GM10248 (cell line): Measurements from ENCODE around the gene TAF3.

Experiments used
- CTCF ChIA-PET: fragments of 300-600 bp; sonication (Branson Sonifier 250); formaldehyde crosslinking; extraction: SDS; loops from one replicate; lab custom pipeline; 2021; ENCODE audit warnings: antibody characterized with exemption; lab: Yijun Ruan, JAX
- POLR2A ChIA-PET: fragments of 350-650 bp; sonication (Branson Sonifier 250); formaldehyde crosslinking; extraction: SDS; loops from one replicate; lab custom pipeline; 2020; ENCODE audit warnings: antibody characterized with exemption; lab: Yijun Ruan, JAX
- DNase-seq: peaks from one replicate; pipeline ENCODE4 v3.0.0; 2012; ENCODE audit errors: extremely low spot score
- CTCF ChIP-seq: IDR thresholded peaks from 2 replicates; pipeline ENCODE4 v1.5.1; 2012; ENCODE audit warnings: mild to moderate bottlenecking, low read depth; ENCODE audit errors: extremely low read depth, missing control alignments, control extremely low read depth

TAF3 gene

GRCh38 chr10:8047452-8048280, 229.4 kb downstream of the TAF3 start:
- ChIA-PET CTCF (interaction anchor here (1.3 kb wide), 1 partner anchor 1161 kb away, joined by 4 read pairs; no protein-coding TSS in a partner anchor), POLR2A (no interaction called here)
- no peak for TF ChIP-seq CTCF
- DNase-seq: no peak

- ChIA-PET POLR2A (no interaction called here), CTCF (interaction anchor here (1.3 kb wide), 1 partner anchor 1160 kb away, joined by 4 read pairs; no protein-coding TSS in a partner anchor)
- no peak for DNase-seq
- no peak for TF ChIP-seq CTCF
These were observed 230.1 kb downstream of the TAF3 start for GRCh38 chr10:8048281-8049008.

GRCh38 chr10:8049045-8049864, 230.9 kb downstream of the TAF3 start:
- ChIA-PET POLR2A (no interaction called here), CTCF (no interaction called here)
- no peak for DNase-seq
- no peak for TF ChIP-seq CTCF

- POLR2A ChIA-PET: no interaction called here
- TF ChIP-seq CTCF: no peak
- CTCF ChIA-PET: no interaction called here
- DNase-seq: no peak
These were observed 231.7 kb downstream of the TAF3 start for GRCh38 chr10:8049865-8050555.

GRCh38 chr10:8050556-8051108, 232.3 kb downstream of the TAF3 start:
- no peak for TF ChIP-seq CTCF
- ChIA-PET POLR2A (no interaction called here), CTCF (no interaction called here)
- DNase-seq: no peak
